Measurements from ENCODE around the gene SPTB.

GRCh38 chr14:64718762-64719161, 160.9 kb downstream of the SPTB start:
- no peak for TF ChIP-seq POLR2A (IDR thresholded peaks at IDR 0.05)
- no peak for TF ChIP-seq CTCF (IDR thresholded peaks at IDR 0.05)
- TF ChIP-seq POLR2AphosphoS5 (IDR thresholded peaks at IDR 0.05; ENCODE audit: insufficient read depth in 1 of 2, low read depth in 1 of 2) = no peak
